Karpas-422 (cell line): ENCODE results near the gene ADAMTS17. TPM values are rescaled to one million over a fixed set of nuclear protein-coding genes. Genes with fewer than 3 reads are reported as not detected.

Experiments used
- DNase-seq: peaks from one replicate; pipeline ENCODE4 v3.0.0-alpha.2; 2015
- H2AFZ ChIP-seq: fragments of 200-600 bp; sonication (generic); 2 replicates; pipeline ENCODE4 v1.6.1; 2014; ENCODE audit warnings: antibody characterized with exemption, low read length, mixed read lengths
- H3K27ac ChIP-seq: fragments of 200-600 bp; sonication (generic); 2 replicates; pipeline ENCODE4 v1.5.1; 2014; ENCODE audit warnings: mild to moderate bottlenecking, low read length, moderate library complexity
- H3K27me3 ChIP-seq: fragments of 200-600 bp; sonication (generic); 2 replicates; pipeline ENCODE4 v1.6.1; 2014; ENCODE audit warnings: low read length, mixed read lengths
- H3K36me3 ChIP-seq: fragments of 200-600 bp; sonication (generic); 2 replicates; pipeline ENCODE4 v1.6.1; 2014; ENCODE audit warnings: low read length, mixed read lengths; ENCODE audit not compliant: insufficient read depth
- H3K4me1 ChIP-seq: fragments of 200-600 bp; sonication (generic); 2 replicates; pipeline ENCODE4 v1.6.1; 2014; ENCODE audit warnings: mild to moderate bottlenecking, low read length, mixed read lengths
- H3K4me2 ChIP-seq: fragments of 200-600 bp; sonication (generic); 2 replicates; pipeline ENCODE4 v1.6.1; 2014; ENCODE audit warnings: low read length, low read depth, mild to moderate bottlenecking; ENCODE audit not compliant: poor library complexity, severe bottlenecking
- H3K4me3 ChIP-seq: fragments of 200-600 bp; sonication (generic); 2 replicates; pipeline ENCODE4 v1.5.1; 2014; ENCODE audit warnings: mild to moderate bottlenecking, antibody characterized with exemption, low read length, mixed read lengths
- H3K79me2 ChIP-seq: fragments of 200-600 bp; sonication (generic); 2 replicates; pipeline ENCODE4 v1.6.1; 2014; ENCODE audit warnings: mild to moderate bottlenecking, low read length, mixed read lengths
- H3K9ac ChIP-seq: fragments of 200-600 bp; sonication (generic); 2 replicates; pipeline ENCODE4 v1.6.0; 2014; ENCODE audit warnings: low read length
- H3K9me2 ChIP-seq: fragments of 200-600 bp; sonication (generic), shearing (Covaris generic); replicated peaks from 2 replicates; pipeline ENCODE4 v1.6.0; 2014; ENCODE audit warnings: mild to moderate bottlenecking, low read length, moderate library complexity; ENCODE audit not compliant: insufficient read depth
- H3K9me3 ChIP-seq: fragments of 300-700, 200-600 bp; sonication (generic); 2 replicates; pipeline ENCODE4 v1.6.1; 2014; ENCODE audit warnings: low read length, mixed read lengths
- H4K20me1 ChIP-seq: fragments of 200-600 bp; sonication (generic); 2 replicates; pipeline ENCODE4 v1.6.1; 2014; ENCODE audit warnings: mild to moderate bottlenecking, antibody characterized with exemption, low read length, low read depth; ENCODE audit not compliant: insufficient read depth
- total RNA-seq: library from RNA; depleted of rRNA; stranded (reverse); fragments of >200 nt; shearing (Covaris generic); gene quantifications from 2 replicates; pipeline ENCODE4 v1.2.3, GENCODE V29; 2014; ENCODE audit warnings: low replicate concordance

The ADAMTS17 gene
- total RNA-seq, 1 experiment from 2014 or later = not detected

- no peak overlapping the region for H3K9ac ChIP-seq
- no peak overlapping the region for H3K4me3 ChIP-seq
- no peak overlapping the region for H3K27ac ChIP-seq
- no peaks in the 10 kb centered on the region for H3K9me3 ChIP-seq
- no peaks in the 10 kb centered on the region for H3K27me3 ChIP-seq
- no peaks in the 10 kb centered on the region for H3K9me2 ChIP-seq
- no peak for DNase-seq
- H3K4me1 ChIP-seq = no peaks in the 10 kb centered on the region
- no peak overlapping the region for H2AFZ ChIP-seq
- no peak overlapping the region for H3K4me2 ChIP-seq
- no peaks in the 10 kb centered on the region for H4K20me1 ChIP-seq
- H3K79me2 ChIP-seq = no peaks in the 10 kb centered on the region
- H3K36me3 ChIP-seq = no peaks in the 10 kb centered on the region
Observed at GRCh38 chr15:100043692-100044091, 298.1 kb downstream of the ADAMTS17 start.

GRCh38 chr15:100043068-100043641, 298.6 kb downstream of the ADAMTS17 start:
- no peaks in the 10 kb centered on the region for H3K9me3 ChIP-seq
- H3K27me3 ChIP-seq = no peaks in the 10 kb centered on the region
- no peak overlapping the region for H3K9ac ChIP-seq
- H3K27ac ChIP-seq = no peak overlapping the region
- H3K4me2 ChIP-seq = no peak overlapping the region
- no peaks in the 10 kb centered on the region for H3K79me2 ChIP-seq
- DNase-seq = no peak
- no peaks in the 10 kb centered on the region for H3K4me1 ChIP-seq
- no peaks in the 10 kb centered on the region for H3K9me2 ChIP-seq
- H3K4me3 ChIP-seq = no peak overlapping the region
- H4K20me1 ChIP-seq = no peaks in the 10 kb centered on the region
- H3K36me3 ChIP-seq = no peaks in the 10 kb centered on the region
- H2AFZ ChIP-seq = no peak overlapping the region

GRCh38 chr15:100042558-100042957, 299.2 kb downstream of the ADAMTS17 start:
- H3K9me2 ChIP-seq = no peaks in the 10 kb centered on the region
- H3K4me2 ChIP-seq = no peak overlapping the region
- no peaks in the 10 kb centered on the region for H3K36me3 ChIP-seq
- H3K27ac ChIP-seq = no peak overlapping the region
- H3K9ac ChIP-seq = no peak overlapping the region
- H4K20me1 ChIP-seq = no peaks in the 10 kb centered on the region
- no peaks in the 10 kb centered on the region for H3K9me3 ChIP-seq
- no peaks in the 10 kb centered on the region for H3K27me3 ChIP-seq
- no peaks in the 10 kb centered on the region for H3K79me2 ChIP-seq
- no peak overlapping the region for H3K4me3 ChIP-seq
- H3K4me1 ChIP-seq = no peaks in the 10 kb centered on the region
- DNase-seq = no peak
- no peak overlapping the region for H2AFZ ChIP-seq

GRCh38 chr15:100041127-100041828, 300.5 kb downstream of the ADAMTS17 start:
- H3K9me2 ChIP-seq = no peaks in the 10 kb centered on the region
- H4K20me1 ChIP-seq = no peaks in the 10 kb centered on the region
- no peak for DNase-seq
- H3K4me2 ChIP-seq = no peak overlapping the region
- no peaks in the 10 kb centered on the region for H3K4me1 ChIP-seq
- no peak overlapping the region for H2AFZ ChIP-seq
- H3K27me3 ChIP-seq = no peaks in the 10 kb centered on the region
- no peaks in the 10 kb centered on the region for H3K36me3 ChIP-seq
- no peak overlapping the region for H3K9ac ChIP-seq
- no peaks in the 10 kb centered on the region for H3K9me3 ChIP-seq
- no peak overlapping the region for H3K27ac ChIP-seq
- no peak overlapping the region for H3K4me3 ChIP-seq
- no peaks in the 10 kb centered on the region for H3K79me2 ChIP-seq

GRCh38 chr15:100039994-100040393, 301.8 kb downstream of the ADAMTS17 start:
- no peaks in the 10 kb centered on the region for H3K9me2 ChIP-seq
- H2AFZ ChIP-seq = no peak overlapping the region
- H3K4me3 ChIP-seq = no peak overlapping the region
- no peak for DNase-seq
- no peaks in the 10 kb centered on the region for H3K27me3 ChIP-seq
- H3K36me3 ChIP-seq = no peaks in the 10 kb centered on the region
- no peaks in the 10 kb centered on the region for H4K20me1 ChIP-seq
- H3K4me2 ChIP-seq = no peak overlapping the region
- H3K27ac ChIP-seq = no peak overlapping the region
- H3K9me3 ChIP-seq = no peaks in the 10 kb centered on the region
- H3K79me2 ChIP-seq = no peaks in the 10 kb centered on the region
- no peak overlapping the region for H3K9ac ChIP-seq
- no peaks in the 10 kb centered on the region for H3K4me1 ChIP-seq

- no peaks in the 10 kb centered on the region for H3K4me1 ChIP-seq
- DNase-seq = no peak
- no peaks in the 10 kb centered on the region for H3K36me3 ChIP-seq
- no peaks in the 10 kb centered on the region for H3K9me3 ChIP-seq
- no peak overlapping the region for H3K4me3 ChIP-seq
- no peak overlapping the region for H3K9ac ChIP-seq
- no peaks in the 10 kb centered on the region for H3K79me2 ChIP-seq
- no peak overlapping the region for H3K4me2 ChIP-seq
- no peak overlapping the region for H2AFZ ChIP-seq
- no peak overlapping the region for H3K27ac ChIP-seq
- H3K9me2 ChIP-seq = no peaks in the 10 kb centered on the region
- H3K27me3 ChIP-seq = no peaks in the 10 kb centered on the region
- H4K20me1 ChIP-seq = no peaks in the 10 kb centered on the region
Observed at GRCh38 chr15:100038736-100039135, 303.0 kb downstream of the ADAMTS17 start.

- no peaks in the 10 kb centered on the region for H3K36me3 ChIP-seq
- no peaks in the 10 kb centered on the region for H3K79me2 ChIP-seq
- H4K20me1 ChIP-seq = no peaks in the 10 kb centered on the region
- no peak overlapping the region for H3K4me3 ChIP-seq
- no peak for DNase-seq
- no peaks in the 10 kb centered on the region for H3K27me3 ChIP-seq
- H3K9ac ChIP-seq = no peak overlapping the region
- no peaks in the 10 kb centered on the region for H3K9me2 ChIP-seq
- no peak overlapping the region for H3K4me2 ChIP-seq
- H3K4me1 ChIP-seq = no peaks in the 10 kb centered on the region
- H3K9me3 ChIP-seq = no peaks in the 10 kb centered on the region
- H2AFZ ChIP-seq = no peak overlapping the region
- no peak overlapping the region for H3K27ac ChIP-seq
Observed at GRCh38 chr15:100037901-100038300, 303.9 kb downstream of the ADAMTS17 start.

GRCh38 chr15:100036015-100036414, 305.8 kb downstream of the ADAMTS17 start:
- Histone ChIP-seq H2AFZ (no peak overlapping the region), H3K9ac (no peak overlapping the region), H3K4me3 (no peak overlapping the region), H3K4me2 (no peak overlapping the region), H3K4me1 (no peaks in the 10 kb centered on the region), H4K20me1 (no peaks in the 10 kb centered on the region), H3K9me3 (no peaks in the 10 kb centered on the region), H3K36me3 (no peaks in the 10 kb centered on the region), H3K9me2 (no peaks in the 10 kb centered on the region), H3K79me2 (no peaks in the 10 kb centered on the region), H3K27ac (no peak overlapping the region), H3K27me3 (no peaks in the 10 kb centered on the region)
- no peak for DNase-seq
